Sigmoid colon (tissue), 4 donors: ENCODE measurements around the gene ANAPC4.

ENCODE experiments used
- EP300 ChIP-seq, 4 donors: sonication (generic); formaldehyde crosslinking; IDR thresholded peaks; one replicate each; pipeline ENCODE4 v1.6.1; 2017; ENCODE audit warnings: antibody characterized with exemption in 4 of 4
- POLR2A ChIP-seq, 2 donors: fragments of 450-650 bp; IDR thresholded peaks; one replicate each; pipeline ENCODE4 v1.6.1; 2016; ENCODE audit warnings: antibody characterized with exemption in 2 of 2, mild to moderate bottlenecking in 2 of 2, moderate library complexity in 2 of 2
- POLR2AphosphoS5 ChIP-seq, 4 donors: sonication (generic); formaldehyde crosslinking; IDR thresholded peaks; one replicate each; pipeline ENCODE4 v1.6.1; 2017; ENCODE audit warnings: antibody characterized with exemption in 4 of 4
- TF ChIP-seq, protein P1 (sequence below), 4 experiments: fragments of 450-650 bp in 3 of 4; fragments of 200-600 bp in 1 of 4; IDR thresholded peaks; one replicate each; pipeline ENCODE4 v1.5.1; 2016 to 2019; ENCODE audit warnings: antibody characterized with exemption in 4 of 4, mild to moderate bottlenecking in 3 of 4, moderate library complexity in 2 of 4

DNA sequence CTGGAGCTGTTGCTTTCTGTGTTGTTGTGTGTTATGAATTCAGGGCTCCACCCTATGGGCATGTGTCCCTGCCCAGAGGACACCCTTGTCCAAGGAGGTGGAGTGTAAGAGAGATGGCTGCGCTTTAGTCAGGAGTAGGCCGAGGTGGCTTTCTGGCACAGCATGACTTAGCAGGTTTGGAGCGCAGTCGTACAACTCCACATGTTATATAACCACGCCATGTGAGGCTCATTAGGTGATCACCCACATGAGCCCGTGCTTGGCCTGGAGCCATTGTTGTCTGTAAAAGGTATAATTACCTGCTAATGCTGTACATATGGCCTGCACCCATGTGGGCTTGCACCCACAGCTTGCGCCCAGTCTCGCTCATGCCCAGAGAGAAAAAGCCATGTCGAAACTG lies 15.8 kb upstream of the ANAPC4 start:
- TF ChIP-seq POLR2A (IDR thresholded peaks at IDR 0.05) (no peak), EP300 (IDR thresholded peaks at IDR 0.05) (no peak), POLR2AphosphoS5 (IDR thresholded peaks at IDR 0.05) (no peak)
- TF ChIP-seq, protein P1, sequence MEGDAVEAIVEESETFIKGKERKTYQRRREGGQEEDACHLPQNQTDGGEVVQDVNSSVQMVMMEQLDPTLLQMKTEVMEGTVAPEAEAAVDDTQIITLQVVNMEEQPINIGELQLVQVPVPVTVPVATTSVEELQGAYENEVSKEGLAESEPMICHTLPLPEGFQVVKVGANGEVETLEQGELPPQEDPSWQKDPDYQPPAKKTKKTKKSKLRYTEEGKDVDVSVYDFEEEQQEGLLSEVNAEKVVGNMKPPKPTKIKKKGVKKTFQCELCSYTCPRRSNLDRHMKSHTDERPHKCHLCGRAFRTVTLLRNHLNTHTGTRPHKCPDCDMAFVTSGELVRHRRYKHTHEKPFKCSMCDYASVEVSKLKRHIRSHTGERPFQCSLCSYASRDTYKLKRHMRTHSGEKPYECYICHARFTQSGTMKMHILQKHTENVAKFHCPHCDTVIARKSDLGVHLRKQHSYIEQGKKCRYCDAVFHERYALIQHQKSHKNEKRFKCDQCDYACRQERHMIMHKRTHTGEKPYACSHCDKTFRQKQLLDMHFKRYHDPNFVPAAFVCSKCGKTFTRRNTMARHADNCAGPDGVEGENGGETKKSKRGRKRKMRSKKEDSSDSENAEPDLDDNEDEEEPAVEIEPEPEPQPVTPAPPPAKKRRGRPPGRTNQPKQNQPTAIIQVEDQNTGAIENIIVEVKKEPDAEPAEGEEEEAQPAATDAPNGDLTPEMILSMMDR (IDR thresholded peaks at IDR 0.05): no peak
